A673 (cell line): ENCODE measurements around the gene TMEM129.

Experiments used
- CTCF ChIP-seq: fragments of 300-800, 200-600 bp; sonication (generic); conservative IDR thresholded peaks from 2 replicates; pipeline ENCODE4 v1.5.1; 2017; ENCODE audit warnings: low read depth, mild to moderate bottlenecking, antibody characterized with exemption, low read length, moderate library complexity, mixed read lengths
- EZH2 ChIP-seq: fragments of 200-600 bp; sonication (generic); IDR thresholded peaks from 2 replicates; pipeline ENCODE4 v1.6.1; 2017; ENCODE audit warnings: borderline replicate concordance, low read depth, mild to moderate bottlenecking, mixed read lengths, antibody characterized with exemption, low read length; ENCODE audit not compliant: poor library complexity, severe bottlenecking

DNA sequence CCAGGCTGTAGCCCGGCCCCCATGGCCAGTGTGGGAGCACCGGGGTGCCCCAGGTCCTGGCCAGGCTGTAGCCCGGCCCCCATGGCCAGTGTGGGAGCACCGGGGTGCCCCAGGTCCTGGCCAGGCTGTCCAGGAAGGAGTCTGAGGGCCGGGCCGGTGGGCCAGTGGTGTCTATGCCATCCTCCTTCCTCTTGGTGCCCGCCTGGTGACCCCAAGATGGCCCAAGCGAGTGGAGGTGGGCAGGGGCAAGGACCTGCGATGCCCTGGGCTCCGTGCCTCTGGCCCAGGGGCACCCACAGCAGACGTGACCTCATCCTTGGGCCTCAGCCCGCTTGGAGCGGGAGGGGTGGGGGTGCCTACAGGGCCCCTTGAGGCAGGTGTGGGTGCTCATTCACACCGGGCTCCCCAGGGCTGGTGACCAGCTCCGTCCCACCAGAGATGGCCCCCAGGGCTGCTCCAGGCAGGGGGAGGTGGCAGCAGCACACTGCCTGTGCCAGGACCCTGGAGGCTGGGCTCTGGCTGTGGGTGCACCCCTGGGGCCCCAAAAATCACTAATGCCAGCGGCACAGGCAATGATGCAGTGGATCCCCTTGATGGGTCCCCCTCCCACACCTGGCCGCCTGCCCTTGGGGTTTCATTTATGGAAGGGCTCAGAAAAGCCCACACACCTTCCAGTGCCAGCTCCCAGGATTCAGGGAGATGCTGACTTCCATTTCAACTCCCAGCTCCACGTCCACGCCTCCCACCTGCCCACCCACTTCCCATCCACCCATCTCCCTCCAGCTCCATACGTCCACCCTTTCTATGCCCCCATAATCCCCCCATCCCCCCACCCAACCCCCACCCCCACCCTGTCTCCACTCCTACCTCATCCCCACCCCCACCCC lies 36.0 kb upstream of the TMEM129 start:
- TF ChIP-seq CTCF: no peak
- TF ChIP-seq EZH2: no peak
